Measurements from ENCODE around the gene MIA. TPM values are rescaled to one million over a fixed set of nuclear protein-coding genes. Genes with fewer than 3 reads are reported as not detected.
"Not testable (repeated sequence)": the region's sequence is repeated elsewhere in the genome, so short reads cannot be mapped to it uniquely, and the experiment has no call there.

The MIA gene
- total RNA-seq (10 to 100 TPM in 3 of 4 donors, 1 to 10 TPM in 1; 9.1 to 19.1 (median 15.7) TPM), polyA plus RNA-seq (10 to 100 TPM in 1 of 3 donors, 1 to 10 TPM in 1, not detected in 1; 2.1 to 11.3 TPM)

GRCh38 chr19:40774916-40775631, at the start of gene MIA:
Gene MIA (plus strand): TSS chr19:40775521. CDS start chr19:40775543, 22 bp downstream.
- Histone ChIP-seq H3K27ac (peak within 1 kb of the TSS in 2 of 4 donors; percentile 95 to 97), H3K4me1 (peaks cover 0 to 22% (median 14%) of the 10 kb centered on the region in 4 donors), H3K9me3 (no peaks in the 10 kb centered on the region), H3K36me3 (no peaks in the 10 kb centered on the region), H3K4me3 (peak within 1 kb of the TSS in 1 of 4 donors; percentile 16), H3K27me3 (no peaks in the 10 kb centered on the region)
- intact Hi-C loops (cut with DNase I): loop anchor here (2.0 kb wide), 1 partner anchor 20 kb away; no protein-coding TSS in a partner anchor
- DNase-seq: no peak
- no peak for TF ChIP-seq POLR2AphosphoS5 (IDR thresholded peaks at IDR 0.05)
- no peak for TF ChIP-seq POLR2A (IDR thresholded peaks at IDR 0.05)
- TF ChIP-seq EP300 (IDR thresholded peaks at IDR 0.05): no peak
- TF ChIP-seq CTCF (IDR thresholded peaks at IDR 0.05): no peak
- WGBS, 2 donors: 82 to 83% methylated on average over 9 of the region's 9 CpGs

- Histone ChIP-seq H3K36me3 (peaks cover 23 to 86% (median 64%) of the 10 kb centered on the region in 4 donors), H3K27me3 (no peaks in the 10 kb centered on the region), H3K27ac (no peak overlapping the region), H3K4me1 (peaks cover 0 to 25% (median 16%) of the 10 kb centered on the region in 4 donors), H3K9me3 (no peaks in the 10 kb centered on the region), H3K4me3 (no peak overlapping the region)
- intact Hi-C loops (cut with DNase I): no loop called here
- DNase-seq: no peak
- TF ChIP-seq EP300 (IDR thresholded peaks at IDR 0.05): no peak
- TF ChIP-seq CTCF (IDR thresholded peaks at IDR 0.05): no peak
- no peak for TF ChIP-seq POLR2AphosphoS5 (IDR thresholded peaks at IDR 0.05)
- TF ChIP-seq POLR2A (IDR thresholded peaks at IDR 0.05): no peak
- WGBS, 2 donors: 95 to 96% methylated on average over 4 of the region's 4 CpGs
Observed at GRCh38 chr19:40726279-40726678, 49.0 kb upstream of the MIA start.

- 59 to 91% methylated on average over 5 of the region's 5 CpGs for WGBS, 2 donors
- intact Hi-C loops (cut with DNase I); H3K4me3 ChIP-seq; DNase-seq; H3K27me3 ChIP-seq; H3K27ac ChIP-seq; H3K9me3 ChIP-seq; H3K4me1 ChIP-seq: not testable (repeated sequence)
- peaks cover 33 to 98% (median 73%) of the 10 kb centered on the region in 4 donors for H3K36me3 ChIP-seq
Observed at GRCh38 chr19:40730065-40730464, 45.3 kb upstream of the MIA start.

GRCh38 chr19:40732304-40732703, 43.0 kb upstream of the MIA start:
- H3K27me3 ChIP-seq; DNase-seq; H3K4me1 ChIP-seq; H3K27ac ChIP-seq; H3K4me3 ChIP-seq; intact Hi-C loops (cut with DNase I); H3K9me3 ChIP-seq: not testable (repeated sequence)
- peaks cover 48 to 100% (median 80%) of the 10 kb centered on the region in 4 donors for H3K36me3 ChIP-seq
- WGBS, 2 donors: 97 to 98% methylated on average over 16 of the region's 16 CpGs

GRCh38 chr19:40733149-40733548, 42.2 kb upstream of the MIA start:
- no peak for DNase-seq
- Histone ChIP-seq H3K36me3 (peaks cover 52 to 98% (median 79%) of the 10 kb centered on the region in 4 donors), H3K27ac (no peak overlapping the region), H3K4me1 (no peaks in the 10 kb centered on the region), H3K9me3 (no peaks in the 10 kb centered on the region), H3K27me3 (no peaks in the 10 kb centered on the region), H3K4me3 (no peak overlapping the region)
- WGBS, 2 donors: 91 to 96% methylated on average over 13 of the region's 13 CpGs
- intact Hi-C loops (cut with DNase I): no loop called here
- TF ChIP-seq CTCF (IDR thresholded peaks at IDR 0.05) (no peak), EP300 (IDR thresholded peaks at IDR 0.05) (no peak), POLR2AphosphoS5 (IDR thresholded peaks at IDR 0.05) (no peak), POLR2A (IDR thresholded peaks at IDR 0.05) (no peak)

Measured in sigmoid colon (tissue), 7 donors.